SK-N-SH (cell line): ENCODE measurements around the gene BAK1. TPM values are rescaled to one million over a fixed set of nuclear protein-coding genes. Genes with fewer than 3 reads are reported as not detected.

Experiments used
- CTCF ChIA-PET: fragments of 300-600, 350-600 bp; formaldehyde crosslinking; extraction: SDS; loops from one replicate; lab custom pipeline; 2021; lab: Yijun Ruan, JAX
- POLR2A ChIA-PET: fragments of 350-600 bp; sonication (Branson Sonifier 250); formaldehyde crosslinking; extraction: SDS; loops from one replicate; lab custom pipeline; 2020; ENCODE audit warnings: antibody characterized with exemption, inconsistent platforms; lab: Yijun Ruan, JAX
- DNase-seq: peaks from one replicate; pipeline ENCODE4 v3.0.0; 2012
- H2AFZ ChIP-seq: fragments of 200-600 bp; sonication (generic); 2 replicates; pipeline ENCODE4 v1.8.1; 2016; ENCODE audit warnings: antibody characterized with exemption, mild to moderate bottlenecking, low read depth
- H3F3A ChIP-seq: fragments of 200-600 bp; sonication (generic); replicated peaks from 2 replicates; pipeline ENCODE3; 2016; ENCODE audit warnings: antibody characterized with exemption, mild to moderate bottlenecking; ENCODE audit not compliant: insufficient read depth
- H3K27ac ChIP-seq, 2 experiments: fragments of 200-500 bp in 1 of 2; fragments of 200-600 bp in 1 of 2; sonication (Bioruptor generic) in 1 of 2; sonication (generic), shearing (Covaris generic) in 1 of 2; 2 replicates each; pipeline versions ENCODE4 v1.5.1 to v1.6.1; 2014 to 2016; ENCODE audit warnings: low read depth in 2 of 2, inconsistent platforms in 1 of 2, low read length in 1 of 2, mild to moderate bottlenecking in 1 of 2, mixed read lengths in 1 of 2
- H3K27me3 ChIP-seq: fragments of 200-600 bp; sonication (generic), shearing (Covaris generic); 2 replicates; pipeline ENCODE4 v1.6.1; 2016; ENCODE audit warnings: mixed run types; ENCODE audit not compliant: insufficient read depth
- H3K36me3 ChIP-seq, 2 experiments: fragments of 200-500 bp in 1 of 2; fragments of 200-600 bp in 1 of 2; sonication (Bioruptor generic) in 1 of 2; sonication (generic) in 1 of 2; replicated peaks in 1 of 2; 2 replicates each; pipeline versions ENCODE3 to v1.5.1; 2014 to 2016; ENCODE audit warnings: low read length in 1 of 2, mild to moderate bottlenecking in 1 of 2; ENCODE audit not compliant: insufficient read depth in 2 of 2, control insufficient read depth in 1 of 2
- H3K4me1 ChIP-seq, 2 experiments: fragments of 200-500 bp in 1 of 2; fragments of 200-600 bp in 1 of 2; sonication (Bioruptor generic) in 1 of 2; sonication (generic), shearing (Covaris generic) in 1 of 2; 2 replicates each; pipeline versions ENCODE4 v1.5.1 to v1.6.1; 2014 to 2016; ENCODE audit warnings: low read depth in 1 of 2, low read length in 1 of 2, mixed run types in 1 of 2; ENCODE audit not compliant: insufficient read depth in 2 of 2, control insufficient read depth in 1 of 2
- H3K4me2 ChIP-seq: fragments of 200-600 bp; sonication (generic), shearing (Covaris generic); 2 replicates; pipeline ENCODE4 v1.6.1; 2017; ENCODE audit warnings: mixed run types
- H3K4me3 ChIP-seq, 2 experiments: fragments of 200-500 bp in 1 of 2; fragments of 200-600 bp in 1 of 2; sonication (Bioruptor generic) in 1 of 2; sonication (generic), shearing (Covaris generic) in 1 of 2; 2 replicates each; pipeline versions ENCODE4 v1.5.1 to v1.8.1; 2014 to 2016; ENCODE audit warnings: low read depth in 2 of 2, inconsistent platforms in 1 of 2, low read length in 1 of 2, mild to moderate bottlenecking in 1 of 2, mixed read lengths in 1 of 2, moderate library complexity in 1 of 2
- H3K79me2 ChIP-seq: fragments of 200-600 bp; sonication (generic); 2 replicates; pipeline ENCODE4 v1.8.1; 2017; ENCODE audit warnings: mild to moderate bottlenecking; ENCODE audit not compliant: insufficient read depth
- H3K9ac ChIP-seq: fragments of 200-600 bp; sonication (generic); 2 replicates; pipeline ENCODE4 v1.6.1; 2017; ENCODE audit warnings: mixed run types
- H3K9me2 ChIP-seq: fragments of 200-600 bp; sonication (generic); 2 replicates; pipeline ENCODE4 v1.6.1; 2017; ENCODE audit warnings: mixed run types
- H3K9me3 ChIP-seq: fragments of 200-600 bp; sonication (generic); 2 replicates; pipeline ENCODE4 v1.6.1; 2017; ENCODE audit warnings: mixed run types, mild to moderate bottlenecking, moderate library complexity
- H4K20me1 ChIP-seq: fragments of 200-600 bp; sonication (generic); 2 replicates; pipeline ENCODE4 v1.6.1; 2017; ENCODE audit warnings: mild to moderate bottlenecking, mixed run types; ENCODE audit not compliant: insufficient read depth
- EP300 ChIP-seq, 2 experiments: IDR thresholded peaks; 2 replicates each; pipeline versions ENCODE4 v1.4.0 to v1.6.1; 2012; ENCODE audit warnings: borderline replicate concordance in 1 of 2, low read depth in 1 of 2, low read length in 1 of 2
- FOXJ3 ChIP-seq: sonication (generic); formaldehyde crosslinking; IDR thresholded peaks from 2 replicates; pipeline ENCODE4 v1.5.1; 2020; ENCODE audit warnings: mild to moderate bottlenecking, missing genetic modification reagents
- GATA2 ChIP-seq: sonication (generic); formaldehyde crosslinking; IDR thresholded peaks from 2 replicates; pipeline ENCODE4 v1.5.0; 2020; ENCODE audit warnings: mild to moderate bottlenecking, missing genetic modification reagents
- MXI1 ChIP-seq: IDR thresholded peaks from 2 replicates; pipeline ENCODE4 v1.6.1; 2012; ENCODE audit warnings: mild to moderate bottlenecking, low read depth, low read length, improper control_type of control experiment
- NFIC ChIP-seq: IDR thresholded peaks from 2 replicates; pipeline ENCODE4 v1.4.0; 2012; ENCODE audit warnings: borderline replicate concordance
- NRF1 ChIP-seq: IDR thresholded peaks from 2 replicates; pipeline ENCODE4 v1.6.1; 2012; ENCODE audit warnings: low read depth, mild to moderate bottlenecking, low read length
- RAD21 ChIP-seq: IDR thresholded peaks from 2 replicates; pipeline ENCODE4 v1.6.1; 2012; ENCODE audit warnings: mild to moderate bottlenecking, low read length
- RFX5 ChIP-seq: IDR thresholded peaks from 2 replicates; pipeline ENCODE4 v1.6.1; 2012; ENCODE audit warnings: mild to moderate bottlenecking, improper control_type of control experiment, low read length
- SMC3 ChIP-seq: IDR thresholded peaks from 2 replicates; pipeline ENCODE4 v1.6.1; 2012; ENCODE audit warnings: low read depth, low read length, improper control_type of control experiment
- TAF1 ChIP-seq: IDR thresholded peaks from 2 replicates; pipeline ENCODE4 v1.6.1; 2012; ENCODE audit warnings: low read depth, mild to moderate bottlenecking, low read length, moderate library complexity, borderline replicate concordance
- TEAD4 ChIP-seq: IDR thresholded peaks from 2 replicates; pipeline ENCODE4 v1.4.0; 2012; ENCODE audit warnings: mild to moderate bottlenecking, borderline replicate concordance; ENCODE audit not compliant: insufficient read depth
- YY1 ChIP-seq: IDR thresholded peaks from 2 replicates; pipeline ENCODE4 v1.4.0; 2012; ENCODE audit warnings: low read depth, mild to moderate bottlenecking
- WGBS: methylation state at CpG from one replicate; pipeline ENCODE4 v1.1.6; 2017; ENCODE audit warnings: low lambda C conversion rate; 5-methylcytosine and 5-hydroxymethylcytosine counted together
- polyA plus RNA-seq, 3 experiments: library from polyadenylated mRNA; depleted of rRNA; stranded (reverse); fragments of >200 nt; gene quantifications; 2 replicates each; pipeline ENCODE4 v1.2.3, GENCODE V29; 2012
- TF ChIP-seq, protein P1 (sequence below): IDR thresholded peaks from 2 replicates; pipeline ENCODE4 v1.4.0; 2012; ENCODE audit warnings: low read depth, borderline replicate concordance
- TF ChIP-seq, protein P2 (sequence below): fragments of 150-350 bp; IDR thresholded peaks from 2 replicates; pipeline ENCODE4 v1.6.1; 2017; ENCODE audit warnings: antibody characterized with exemption, low read length, low read depth, borderline replicate concordance
- TF ChIP-seq, protein P3 (sequence below): IDR thresholded peaks from 2 replicates; pipeline ENCODE4 v1.6.1; 2012; ENCODE audit warnings: mild to moderate bottlenecking, low read depth, low read length, moderate library complexity
- TF ChIP-seq, protein P4 (sequence below): IDR thresholded peaks from 2 replicates; pipeline ENCODE4; 2012

BAK1 gene
- polyA plus RNA-seq, 1 of the 3 experiments (the other 2 are of a cell fraction): 15.4 TPM

DNA sequence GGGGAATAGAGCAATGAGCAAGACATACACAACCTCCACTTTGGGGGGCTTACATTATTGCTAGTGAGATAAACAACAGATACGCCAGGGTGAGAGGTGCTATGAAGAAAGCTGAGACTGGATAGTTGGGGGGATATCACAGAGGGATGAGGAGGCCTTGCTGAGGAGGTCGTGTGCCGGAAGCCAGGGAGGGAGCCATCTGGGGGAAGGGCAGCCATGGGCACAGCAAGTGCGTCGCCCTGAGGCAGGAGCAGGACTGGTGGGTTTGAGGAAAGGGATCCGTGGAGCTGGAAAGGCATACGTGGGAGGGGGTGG is 12.2 kb upstream of the BAK1 start:
- no peak for DNase-seq
- H3K79me2 ChIP-seq: no peaks in the 10 kb centered on the region
- WGBS: 99% methylated on average over 7 of the region's 7 CpGs
- TF ChIP-seq MXI1 (no peak), NFIC (no peak), EP300 (IDR thresholded peaks at IDR 0.05; ENCODE audit: borderline replicate concordance in 1 of 2, low read depth in 1 of 2, low read length in 1 of 2) (no peak), NRF1 (no peak), FOXJ3 (CRISPR knock-in tag) (no peak), GATA2 (CRISPR knock-in tag) (no peak), RAD21 (no peak), YY1 (no peak), SMC3 (no peak), TAF1 (no peak), TEAD4 (no peak), RFX5 (no peak)
- TF ChIP-seq, protein P1, sequence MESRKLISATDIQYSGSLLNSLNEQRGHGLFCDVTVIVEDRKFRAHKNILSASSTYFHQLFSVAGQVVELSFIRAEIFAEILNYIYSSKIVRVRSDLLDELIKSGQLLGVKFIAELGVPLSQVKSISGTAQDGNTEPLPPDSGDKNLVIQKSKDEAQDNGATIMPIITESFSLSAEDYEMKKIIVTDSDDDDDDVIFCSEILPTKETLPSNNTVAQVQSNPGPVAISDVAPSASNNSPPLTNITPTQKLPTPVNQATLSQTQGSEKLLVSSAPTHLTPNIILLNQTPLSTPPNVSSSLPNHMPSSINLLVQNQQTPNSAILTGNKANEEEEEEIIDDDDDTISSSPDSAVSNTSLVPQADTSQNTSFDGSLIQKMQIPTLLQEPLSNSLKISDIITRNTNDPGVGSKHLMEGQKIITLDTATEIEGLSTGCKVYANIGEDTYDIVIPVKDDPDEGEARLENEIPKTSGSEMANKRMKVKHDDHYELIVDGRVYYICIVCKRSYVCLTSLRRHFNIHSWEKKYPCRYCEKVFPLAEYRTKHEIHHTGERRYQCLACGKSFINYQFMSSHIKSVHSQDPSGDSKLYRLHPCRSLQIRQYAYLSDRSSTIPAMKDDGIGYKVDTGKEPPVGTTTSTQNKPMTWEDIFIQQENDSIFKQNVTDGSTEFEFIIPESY: no peak
- TF ChIP-seq, protein P2, sequence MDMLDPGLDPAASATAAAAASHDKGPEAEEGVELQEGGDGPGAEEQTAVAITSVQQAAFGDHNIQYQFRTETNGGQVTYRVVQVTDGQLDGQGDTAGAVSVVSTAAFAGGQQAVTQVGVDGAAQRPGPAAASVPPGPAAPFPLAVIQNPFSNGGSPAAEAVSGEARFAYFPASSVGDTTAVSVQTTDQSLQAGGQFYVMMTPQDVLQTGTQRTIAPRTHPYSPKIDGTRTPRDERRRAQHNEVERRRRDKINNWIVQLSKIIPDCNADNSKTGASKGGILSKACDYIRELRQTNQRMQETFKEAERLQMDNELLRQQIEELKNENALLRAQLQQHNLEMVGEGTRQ: no peak
- TF ChIP-seq, protein P3, sequence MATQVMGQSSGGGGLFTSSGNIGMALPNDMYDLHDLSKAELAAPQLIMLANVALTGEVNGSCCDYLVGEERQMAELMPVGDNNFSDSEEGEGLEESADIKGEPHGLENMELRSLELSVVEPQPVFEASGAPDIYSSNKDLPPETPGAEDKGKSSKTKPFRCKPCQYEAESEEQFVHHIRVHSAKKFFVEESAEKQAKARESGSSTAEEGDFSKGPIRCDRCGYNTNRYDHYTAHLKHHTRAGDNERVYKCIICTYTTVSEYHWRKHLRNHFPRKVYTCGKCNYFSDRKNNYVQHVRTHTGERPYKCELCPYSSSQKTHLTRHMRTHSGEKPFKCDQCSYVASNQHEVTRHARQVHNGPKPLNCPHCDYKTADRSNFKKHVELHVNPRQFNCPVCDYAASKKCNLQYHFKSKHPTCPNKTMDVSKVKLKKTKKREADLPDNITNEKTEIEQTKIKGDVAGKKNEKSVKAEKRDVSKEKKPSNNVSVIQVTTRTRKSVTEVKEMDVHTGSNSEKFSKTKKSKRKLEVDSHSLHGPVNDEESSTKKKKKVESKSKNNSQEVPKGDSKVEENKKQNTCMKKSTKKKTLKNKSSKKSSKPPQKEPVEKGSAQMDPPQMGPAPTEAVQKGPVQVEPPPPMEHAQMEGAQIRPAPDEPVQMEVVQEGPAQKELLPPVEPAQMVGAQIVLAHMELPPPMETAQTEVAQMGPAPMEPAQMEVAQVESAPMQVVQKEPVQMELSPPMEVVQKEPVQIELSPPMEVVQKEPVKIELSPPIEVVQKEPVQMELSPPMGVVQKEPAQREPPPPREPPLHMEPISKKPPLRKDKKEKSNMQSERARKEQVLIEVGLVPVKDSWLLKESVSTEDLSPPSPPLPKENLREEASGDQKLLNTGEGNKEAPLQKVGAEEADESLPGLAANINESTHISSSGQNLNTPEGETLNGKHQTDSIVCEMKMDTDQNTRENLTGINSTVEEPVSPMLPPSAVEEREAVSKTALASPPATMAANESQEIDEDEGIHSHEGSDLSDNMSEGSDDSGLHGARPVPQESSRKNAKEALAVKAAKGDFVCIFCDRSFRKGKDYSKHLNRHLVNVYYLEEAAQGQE: no peak
- TF ChIP-seq, protein P4, sequence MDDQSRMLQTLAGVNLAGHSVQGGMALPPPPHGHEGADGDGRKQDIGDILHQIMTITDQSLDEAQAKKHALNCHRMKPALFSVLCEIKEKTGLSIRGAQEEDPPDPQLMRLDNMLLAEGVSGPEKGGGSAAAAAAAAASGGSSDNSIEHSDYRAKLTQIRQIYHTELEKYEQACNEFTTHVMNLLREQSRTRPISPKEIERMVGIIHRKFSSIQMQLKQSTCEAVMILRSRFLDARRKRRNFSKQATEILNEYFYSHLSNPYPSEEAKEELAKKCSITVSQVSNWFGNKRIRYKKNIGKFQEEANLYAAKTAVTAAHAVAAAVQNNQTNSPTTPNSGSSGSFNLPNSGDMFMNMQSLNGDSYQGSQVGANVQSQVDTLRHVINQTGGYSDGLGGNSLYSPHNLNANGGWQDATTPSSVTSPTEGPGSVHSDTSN: no peak
- H3K4me1 ChIP-seq: peaks cover 11 to 15% of the 10 kb centered on the region in 2 experiments; a peak in 3 of 4 replicates
- no peak overlapping the region for H2AFZ ChIP-seq
- POLR2A ChIA-PET: no interaction called here
- H3K27me3 ChIP-seq: no peaks in the 10 kb centered on the region
- no peak overlapping the region for H3K4me2 ChIP-seq
- H3K9me3 ChIP-seq: no peaks in the 10 kb centered on the region
- no peak overlapping the region for H3K27ac ChIP-seq
- H3K9me2 ChIP-seq: no peaks in the 10 kb centered on the region
- H4K20me1 ChIP-seq: no peaks in the 10 kb centered on the region
- CTCF ChIA-PET: interaction anchor here (1.0 to 2.8 kb wide), 5 partner anchors 15 to 115 kb away, joined by 3 to 20 read pairs (median 5); no protein-coding TSS in a partner anchor
- no peak overlapping the region for H3K9ac ChIP-seq
- H3K4me3 ChIP-seq: no peak overlapping the region
- no peaks in the 10 kb centered on the region for H3K36me3 ChIP-seq
- no peaks in the 10 kb centered on the region for H3F3A ChIP-seq
